Erythroblast (primary cell): Measurements from ENCODE around the gene EXOSC5.

Experiments used
- GATA1 ChIP-seq: IDR thresholded peaks from 2 replicates; pipeline ENCODE4 v1.6.1; 2011; ENCODE audit warnings: low read depth, mild to moderate bottlenecking, control low read depth, low read length, moderate library complexity
- POLR2A ChIP-seq: IDR thresholded peaks from 2 replicates; pipeline ENCODE4 v1.6.1; 2011; ENCODE audit warnings: mild to moderate bottlenecking, low read length

GRCh38 chr19:41351339-41352245 is 45.6 kb downstream of the EXOSC5 start:
- TF ChIP-seq POLR2A (peak; percentile 50), GATA1 (no peak)
